GM18858 (cell line): ENCODE measurements around the gene SAMD11.
"Not testable (repeated sequence)": the region's sequence is repeated elsewhere in the genome, so short reads cannot be mapped to it uniquely, and the experiment has no call there.

ENCODE experiments used
- ATAC-seq: cut with Tn5 transposase; IDR thresholded peaks from one replicate; pipeline ENCODE4 v1.9.1; 2021; ENCODE audit not compliant: unreplicated experiment

The SAMD11 gene

GRCh38 chr1:974687-975328, 51.1 kb downstream of the SAMD11 start:
- ATAC-seq: no peak

GRCh38 chr1:975365-975764, 51.6 kb downstream of the SAMD11 start:
- ATAC-seq: no peak

GRCh38 chr1:975896-976683, 52.4 kb downstream of the SAMD11 start:
- no peak for ATAC-seq

- ATAC-seq: not testable (repeated sequence)
These were observed 53.1 kb downstream of the SAMD11 start for GRCh38 chr1:976791-977190.

- ATAC-seq: no peak
These were observed 54.5 kb downstream of the SAMD11 start for GRCh38 chr1:978069-978834.

GRCh38 chr1:978835-979743, 55.4 kb downstream of the SAMD11 start:
- no peak for ATAC-seq

- no peak for ATAC-seq
These were observed 56.0 kb downstream of the SAMD11 start for GRCh38 chr1:979744-980072.

- ATAC-seq: no peak
These were observed 56.4 kb downstream of the SAMD11 start for GRCh38 chr1:980137-980571.

- no peak for ATAC-seq
These were observed 57.1 kb downstream of the SAMD11 start for GRCh38 chr1:980602-981395.

- no peak for ATAC-seq
These were observed 57.8 kb downstream of the SAMD11 start for GRCh38 chr1:981491-981954.

GRCh38 chr1:981955-982558, 58.3 kb downstream of the SAMD11 start, which contains the start of gene PERM1:
PERM1 (minus strand) TSS chr1:982093; CDS start chr1:981029, 1,064 bp downstream.
- ATAC-seq: no peak

GRCh38 chr1:982765-983436, 59.2 kb downstream of the SAMD11 start:
- no peak for ATAC-seq

GRCh38 chr1:983798-984475, 60.2 kb downstream of the SAMD11 start:
- no peak for ATAC-seq

GRCh38 chr1:984476-984814, 60.7 kb downstream of the SAMD11 start:
- ATAC-seq: no peak

GRCh38 chr1:985126-985525, 61.4 kb downstream of the SAMD11 start:
- ATAC-seq: no peak

GRCh38 chr1:988061-988460, 64.3 kb downstream of the SAMD11 start:
- ATAC-seq: not testable (repeated sequence)

- ATAC-seq: not testable (repeated sequence)
These were observed 67.6 kb downstream of the SAMD11 start for GRCh38 chr1:991275-991674.

- no peak for ATAC-seq
These were observed 68.2 kb downstream of the SAMD11 start for GRCh38 chr1:991895-992294.
